Adrenal gland (tissue), 5 donors: ENCODE measurements around the gene RIT2.

ENCODE experiments used
- POLR2A ChIP-seq, 2 donors: fragments of 450-650 bp; IDR thresholded peaks; one replicate each; pipeline ENCODE4 v1.6.1; 2017; ENCODE audit warnings: antibody characterized with exemption in 2 of 2, mild to moderate bottlenecking in 2 of 2, moderate library complexity in 1 of 2
- TF ChIP-seq, protein P1 (sequence below), 6 experiments: fragments of 450-650 bp in 4 of 6; fragments of 200-600 bp in 2 of 6; sonication (generic) in 1 of 6; IDR thresholded peaks; 1 replicate in 5 of 6; 2 replicates in 1 of 6; pipeline versions ENCODE4 v1.5.1 to v1.8.0; 2016 to 2021; ENCODE audit warnings: antibody characterized with exemption in 6 of 6, mild to moderate bottlenecking in 2 of 6, moderate library complexity in 1 of 6
- donor health status: DM: no; HTN: no; CAD: no.

DNA sequence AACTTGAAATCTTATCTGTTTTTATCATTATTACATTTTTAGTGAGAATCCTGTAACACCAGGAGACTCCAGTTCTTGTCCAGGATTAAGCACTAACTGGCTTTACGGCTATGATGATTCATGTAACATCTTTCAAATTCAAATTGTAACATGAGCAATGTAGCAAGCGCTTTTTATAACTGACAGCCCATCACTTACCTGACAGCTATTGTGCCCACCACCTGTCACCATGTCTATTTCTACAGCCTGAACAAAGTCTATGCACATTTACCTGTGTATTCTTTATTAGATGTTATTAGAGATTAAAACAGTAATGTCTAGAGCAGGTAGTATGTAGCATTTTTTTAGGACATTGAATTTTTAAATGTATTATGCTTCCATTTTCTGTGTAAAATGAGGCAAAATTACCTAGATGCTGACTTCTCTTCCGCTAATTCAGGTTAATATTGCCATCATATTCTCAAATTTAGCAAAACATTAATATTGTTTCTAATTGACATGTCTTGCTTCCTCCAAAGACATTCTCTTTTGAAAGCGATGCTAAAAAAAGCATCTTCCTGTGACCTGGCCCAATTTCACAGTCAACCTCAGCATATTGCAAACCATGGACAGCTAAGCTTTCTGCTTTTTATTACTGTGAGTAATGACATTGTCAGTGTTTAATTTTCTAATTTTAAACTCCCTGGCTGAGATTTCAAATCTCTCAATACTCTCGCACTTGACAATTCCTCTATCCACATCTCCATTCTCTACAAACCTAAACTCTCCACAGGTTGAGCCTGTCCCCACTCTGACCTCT, 37.8 kb downstream of the RIT2 start:
- TF ChIP-seq POLR2A (IDR thresholded peaks at IDR 0.05): no peak
- TF ChIP-seq, protein P1, sequence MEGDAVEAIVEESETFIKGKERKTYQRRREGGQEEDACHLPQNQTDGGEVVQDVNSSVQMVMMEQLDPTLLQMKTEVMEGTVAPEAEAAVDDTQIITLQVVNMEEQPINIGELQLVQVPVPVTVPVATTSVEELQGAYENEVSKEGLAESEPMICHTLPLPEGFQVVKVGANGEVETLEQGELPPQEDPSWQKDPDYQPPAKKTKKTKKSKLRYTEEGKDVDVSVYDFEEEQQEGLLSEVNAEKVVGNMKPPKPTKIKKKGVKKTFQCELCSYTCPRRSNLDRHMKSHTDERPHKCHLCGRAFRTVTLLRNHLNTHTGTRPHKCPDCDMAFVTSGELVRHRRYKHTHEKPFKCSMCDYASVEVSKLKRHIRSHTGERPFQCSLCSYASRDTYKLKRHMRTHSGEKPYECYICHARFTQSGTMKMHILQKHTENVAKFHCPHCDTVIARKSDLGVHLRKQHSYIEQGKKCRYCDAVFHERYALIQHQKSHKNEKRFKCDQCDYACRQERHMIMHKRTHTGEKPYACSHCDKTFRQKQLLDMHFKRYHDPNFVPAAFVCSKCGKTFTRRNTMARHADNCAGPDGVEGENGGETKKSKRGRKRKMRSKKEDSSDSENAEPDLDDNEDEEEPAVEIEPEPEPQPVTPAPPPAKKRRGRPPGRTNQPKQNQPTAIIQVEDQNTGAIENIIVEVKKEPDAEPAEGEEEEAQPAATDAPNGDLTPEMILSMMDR (IDR thresholded peaks at IDR 0.05): no peak
